K562 (cell line): Measurements from ENCODE around the gene DNPEP. TPM values are rescaled to one million over a fixed set of nuclear protein-coding genes. Genes with fewer than 3 reads are reported as not detected.

Source experiments
- ATAC-seq: fragments of 200-7000 bp; cut with Tn5 transposase; 3 replicates; pipeline ENCODE4 v1.9.1; 2020; ENCODE audit warnings: moderate library complexity
- BruUV-seq: library from RNA; stranded (reverse); fragments of 400-500 nt; replicated peaks from 2 replicates; lab custom pipeline; 2021; lab: Mats Ljungman, UMichigan
- CTCF ChIA-PET: fragments of 300-600 bp; formaldehyde crosslinking; extraction: SDS; loops from one replicate; lab custom pipeline; 2021; ENCODE audit warnings: low intra/inter-chr PET ratio; lab: Yijun Ruan, JAX
- POLR2A ChIA-PET: fragments of 300-600, 350-650 bp; sonication (Branson Sonifier 250); formaldehyde crosslinking; extraction: SDS; loops from one replicate; lab custom pipeline; 2021; ENCODE audit warnings: antibody characterized with exemption, inconsistent platforms; lab: Yijun Ruan, JAX
- DNase-seq, 4 experiments: peaks; one replicate each; pipeline versions ENCODE4 v3.0.0 to v3.0.0-alpha.2; 2011 to 2018; ENCODE audit warnings: low spot score in 3 of 4, mixed read lengths in 3 of 4; ENCODE audit errors: extremely low read depth in 1 of 4
- FAIRE-seq: peaks from 2 replicates; lab custom pipeline; 2011; peaks lifted over from hg19 to GRCh38; lab: Jason Lieb, UNC
- H2AFZ ChIP-seq: 2 replicates; pipeline ENCODE4 v1.6.0; 2011; ENCODE audit warnings: low read depth, low read length, control low read depth, inconsistent platforms
- H3K27ac ChIP-seq: fragments of 200-600 bp; 3 replicates; pipeline ENCODE4 v1.8.0; 2011; ENCODE audit warnings: low read depth, mild to moderate bottlenecking, control low read depth, inconsistent platforms, low read length, moderate library complexity, mixed read lengths; ENCODE audit errors: extremely low read depth
- H3K27me3 ChIP-seq, 2 experiments: fragments of 300-600 bp in 1 of 2; 2 replicates in 1 of 2; 3 replicates in 1 of 2; pipeline versions ENCODE4 v1.6.0 to v1.8.0; 2011; ENCODE audit warnings: inconsistent platforms in 2 of 2, low read length in 2 of 2, mild to moderate bottlenecking in 1 of 2, mixed read lengths in 1 of 2, moderate library complexity in 1 of 2; ENCODE audit not compliant: control insufficient read depth in 2 of 2, insufficient read depth in 2 of 2
- H3K36me3 ChIP-seq: fragments of 300-600 bp; 3 replicates; pipeline ENCODE4 v1.8.0; 2011; ENCODE audit warnings: mild to moderate bottlenecking, low read length, inconsistent platforms; ENCODE audit not compliant: control insufficient read depth, insufficient read depth
- H3K4me1 ChIP-seq, 2 experiments: fragments of 200-600 bp in 1 of 2; replicated peaks in 1 of 2; 2 replicates in 1 of 2; 3 replicates in 1 of 2; pipeline versions ENCODE4 v1.5.1 to v1.8.0; 2011; ENCODE audit warnings: inconsistent platforms in 2 of 2, low read length in 2 of 2, mild to moderate bottlenecking in 1 of 2, mixed read lengths in 1 of 2, moderate library complexity in 1 of 2; ENCODE audit not compliant: control insufficient read depth in 2 of 2, insufficient read depth in 2 of 2
- H3K4me2 ChIP-seq: 2 replicates; pipeline ENCODE4 v1.6.1; 2011; ENCODE audit warnings: low read length, control low read depth, inconsistent platforms, mixed read lengths; ENCODE audit not compliant: insufficient read depth
- H3K4me3 ChIP-seq: fragments of 200-600 bp; sonication (generic), shearing (Covaris generic); 2 replicates; pipeline ENCODE4 v1.5.1; 2016; ENCODE audit warnings: control low read depth, inconsistent platforms
- H3K79me2 ChIP-seq: fragments of 200-600 bp; 3 replicates; pipeline ENCODE4 v1.8.0; 2011; ENCODE audit warnings: low read length, inconsistent platforms; ENCODE audit not compliant: control insufficient read depth, insufficient read depth
- H3K9ac ChIP-seq, 2 experiments: 2 replicates each; pipeline versions ENCODE4 v1.6.0 to v1.6.1; 2011; ENCODE audit warnings: low read depth in 2 of 2, low read length in 2 of 2, control low read depth in 1 of 2, inconsistent platforms in 1 of 2, mild to moderate bottlenecking in 1 of 2, mixed read lengths in 1 of 2; ENCODE audit not compliant: insufficient read depth in 1 of 2
- H3K9me1 ChIP-seq: one replicate; pipeline ENCODE4 v1.6.0; 2011; ENCODE audit warnings: inconsistent platforms, mild to moderate bottlenecking, low read length, moderate library complexity; ENCODE audit not compliant: control insufficient read depth, insufficient read depth
- H3K9me3 ChIP-seq: replicated peaks from 2 replicates; pipeline ENCODE4 v1.5.1; 2011; ENCODE audit warnings: low read depth, low read length, inconsistent platforms; ENCODE audit not compliant: control insufficient read depth, insufficient read depth
- H4K20me1 ChIP-seq: replicated peaks from 2 replicates; pipeline ENCODE4 v1.6.1; 2011; ENCODE audit warnings: low read length, inconsistent platforms, mixed read lengths; ENCODE audit not compliant: control insufficient read depth, insufficient read depth
- ELF4 ChIP-seq: fragments of 450-650 bp; formaldehyde crosslinking; IDR thresholded peaks from 2 replicates; pipeline ENCODE4 v1.4.0; 2022; ENCODE audit warnings: missing genetic modification characterization
- ILK ChIP-seq: fragments of 450-650 bp; IDR thresholded peaks from 2 replicates; pipeline ENCODE4 v1.6.1; 2016; ENCODE audit warnings: missing genetic modification characterization, low read depth, mild to moderate bottlenecking, missing compliant biosample characterization, moderate library complexity, borderline replicate concordance
- RUNX1 ChIP-seq: sonication (generic); IDR thresholded peaks from 2 replicates; pipeline ENCODE4 v1.6.1; 2016; ENCODE audit warnings: antibody characterized with exemption, low read depth
- SMAD4 ChIP-seq: fragments of 250-450 bp; sonication (Bioruptor Pico); conservative IDR thresholded peaks from 2 replicates; pipeline ENCODE4 v1.8.0; 2021; ENCODE audit warnings: inconsistent platforms, mild to moderate bottlenecking, moderate library complexity
- TSC22D4 ChIP-seq: fragments of 450-650 bp; IDR thresholded peaks from 2 replicates; pipeline ENCODE4 v1.6.1; 2016; ENCODE audit warnings: missing genetic modification characterization, missing biosample characterization, control low read depth
- WGBS: fragments of 100-300 bp; shearing (Covaris generic); methylation state at CpG from one replicate; pipeline ENCODE4 v1.1.6; 2016; ENCODE audit warnings: low coverage, mixed read lengths; ENCODE audit not compliant: insufficient coverage; ENCODE audit errors: missing lambda C conversion rate; 5-methylcytosine and 5-hydroxymethylcytosine counted together
- in situ Hi-C: fragments of 300-500 bp; cut with MboI; formaldehyde crosslinking; loops from 4 replicates; pipeline ENCODE4 v1.15.0; 2018; ENCODE audit warnings: inconsistent platforms, mixed read lengths
- intact Hi-C: fragments of 100-400 bp; cut with micrococcal nuclease; formaldehyde crosslinking; loops from 2 replicates; pipeline ENCODE4 v1.14.2; 2022
- polyA plus RNA-seq, 8 experiments: library from polyadenylated mRNA; depleted of rRNA in 4 of 8; stranded (reverse) in 5 of 8; unstranded in 3 of 8; fragments of >200 nt; fragmentation: Nextera tagmentation in 2 of 8; fragmentation: Illumina TruSeq in 1 of 8; extraction: Ambion mirVana in 2 of 8; extraction: Trizol in 1 of 8; gene quantifications; 2 replicates each; pipeline versions ENCODE4 v1.2.1 to v1.2.3, GENCODE V29; 2011 to 2014; ENCODE audit warnings: inconsistent platforms in 1 of 8, missing spikeins in 1 of 8
- total RNA-seq, 7 experiments: library from RNA; depleted of rRNA in 6 of 7; stranded (reverse); fragments of >200 nt in 6 of 7; fragmentation: Illumina TruSeq in 2 of 7; extraction: Trizol in 2 of 7; gene quantifications; 2 replicates each; pipeline versions ENCODE4 v1.2.1 to v1.2.3, GENCODE V29; 2011 to 2021; ENCODE audit warnings: low replicate concordance in 1 of 7
- TF ChIP-seq, protein P1 (sequence below): fragments of 250-450 bp; sonication (Bioruptor Pico); IDR thresholded peaks from 2 replicates; pipeline ENCODE4 v1.4.0; 2020
- TF ChIP-seq, protein P2 (sequence below): fragments of 450-650 bp; formaldehyde crosslinking; IDR thresholded peaks from 2 replicates; pipeline ENCODE4 v1.4.0; 2020; ENCODE audit warnings: mild to moderate bottlenecking, moderate library complexity
- TF ChIP-seq, protein P3 (sequence below), 2 experiments: fragments of 150-350 bp in 1 of 2; IDR thresholded peaks; 2 replicates each; pipeline ENCODE4 v1.6.1; 2012 to 2016; ENCODE audit warnings: low read depth in 2 of 2, low read length in 2 of 2, mild to moderate bottlenecking in 1 of 2, moderate library complexity in 1 of 2

Gene DNPEP
- total and polyA plus RNA-seq, 9 of the 15 experiments (the other 6 are each of a cell fraction or from before 2014, with no cell fraction given) = 34.6 to 71.4 (median 45.5) TPM

DNA sequence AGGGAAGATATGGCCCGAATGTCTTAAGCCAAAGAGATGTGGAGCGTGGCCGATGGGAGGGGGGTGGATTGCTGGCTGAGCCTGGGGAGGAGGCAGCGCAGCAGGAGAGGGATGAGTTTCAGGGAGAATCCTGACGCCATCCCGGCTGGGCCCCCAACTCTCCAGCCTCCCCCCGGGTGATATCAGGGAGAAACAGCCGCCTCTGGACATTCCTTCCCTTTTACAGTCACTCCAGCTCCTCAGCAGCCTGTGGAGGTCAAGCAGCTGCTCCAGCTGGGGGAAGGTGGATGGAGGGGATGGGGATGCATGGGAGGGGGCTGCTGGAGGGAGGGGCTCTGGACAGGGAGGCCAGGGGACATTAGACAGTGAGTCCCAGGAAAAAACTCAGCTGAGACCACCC, 20.9 kb upstream of the DNPEP start (continued):
- TF ChIP-seq SMAD4 (CRISPR knock-in tag) (no peak), TSC22D4 (tag) (no peak), ELF4 (no peak), ILK (tag) (no peak)

DNA sequence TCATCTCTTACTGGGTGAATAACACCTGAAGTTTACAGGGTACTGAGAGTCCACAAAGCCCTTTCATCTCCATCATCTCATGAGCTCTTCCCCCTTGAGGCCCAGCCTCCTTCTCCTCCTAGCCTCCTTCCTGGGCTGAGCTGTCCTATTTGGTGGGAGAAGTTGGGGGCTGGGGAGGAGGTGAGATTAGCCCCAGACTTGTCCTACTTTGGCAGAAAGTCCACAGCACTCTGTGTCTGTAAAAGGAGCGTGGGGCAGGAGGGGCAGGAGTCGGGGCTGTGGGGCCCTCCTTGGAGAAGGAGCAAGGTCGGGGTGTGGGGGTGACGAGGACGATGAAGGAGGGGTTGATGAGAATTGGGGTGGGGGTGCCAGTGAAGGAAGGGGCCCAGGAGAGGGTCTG, 20.5 kb upstream of the DNPEP start:
- WGBS = 90% methylated on average over 2 of the region's 5 CpGs
- ATAC-seq (no peak), FAIRE-seq (no peak)
- TF ChIP-seq, protein P1, sequence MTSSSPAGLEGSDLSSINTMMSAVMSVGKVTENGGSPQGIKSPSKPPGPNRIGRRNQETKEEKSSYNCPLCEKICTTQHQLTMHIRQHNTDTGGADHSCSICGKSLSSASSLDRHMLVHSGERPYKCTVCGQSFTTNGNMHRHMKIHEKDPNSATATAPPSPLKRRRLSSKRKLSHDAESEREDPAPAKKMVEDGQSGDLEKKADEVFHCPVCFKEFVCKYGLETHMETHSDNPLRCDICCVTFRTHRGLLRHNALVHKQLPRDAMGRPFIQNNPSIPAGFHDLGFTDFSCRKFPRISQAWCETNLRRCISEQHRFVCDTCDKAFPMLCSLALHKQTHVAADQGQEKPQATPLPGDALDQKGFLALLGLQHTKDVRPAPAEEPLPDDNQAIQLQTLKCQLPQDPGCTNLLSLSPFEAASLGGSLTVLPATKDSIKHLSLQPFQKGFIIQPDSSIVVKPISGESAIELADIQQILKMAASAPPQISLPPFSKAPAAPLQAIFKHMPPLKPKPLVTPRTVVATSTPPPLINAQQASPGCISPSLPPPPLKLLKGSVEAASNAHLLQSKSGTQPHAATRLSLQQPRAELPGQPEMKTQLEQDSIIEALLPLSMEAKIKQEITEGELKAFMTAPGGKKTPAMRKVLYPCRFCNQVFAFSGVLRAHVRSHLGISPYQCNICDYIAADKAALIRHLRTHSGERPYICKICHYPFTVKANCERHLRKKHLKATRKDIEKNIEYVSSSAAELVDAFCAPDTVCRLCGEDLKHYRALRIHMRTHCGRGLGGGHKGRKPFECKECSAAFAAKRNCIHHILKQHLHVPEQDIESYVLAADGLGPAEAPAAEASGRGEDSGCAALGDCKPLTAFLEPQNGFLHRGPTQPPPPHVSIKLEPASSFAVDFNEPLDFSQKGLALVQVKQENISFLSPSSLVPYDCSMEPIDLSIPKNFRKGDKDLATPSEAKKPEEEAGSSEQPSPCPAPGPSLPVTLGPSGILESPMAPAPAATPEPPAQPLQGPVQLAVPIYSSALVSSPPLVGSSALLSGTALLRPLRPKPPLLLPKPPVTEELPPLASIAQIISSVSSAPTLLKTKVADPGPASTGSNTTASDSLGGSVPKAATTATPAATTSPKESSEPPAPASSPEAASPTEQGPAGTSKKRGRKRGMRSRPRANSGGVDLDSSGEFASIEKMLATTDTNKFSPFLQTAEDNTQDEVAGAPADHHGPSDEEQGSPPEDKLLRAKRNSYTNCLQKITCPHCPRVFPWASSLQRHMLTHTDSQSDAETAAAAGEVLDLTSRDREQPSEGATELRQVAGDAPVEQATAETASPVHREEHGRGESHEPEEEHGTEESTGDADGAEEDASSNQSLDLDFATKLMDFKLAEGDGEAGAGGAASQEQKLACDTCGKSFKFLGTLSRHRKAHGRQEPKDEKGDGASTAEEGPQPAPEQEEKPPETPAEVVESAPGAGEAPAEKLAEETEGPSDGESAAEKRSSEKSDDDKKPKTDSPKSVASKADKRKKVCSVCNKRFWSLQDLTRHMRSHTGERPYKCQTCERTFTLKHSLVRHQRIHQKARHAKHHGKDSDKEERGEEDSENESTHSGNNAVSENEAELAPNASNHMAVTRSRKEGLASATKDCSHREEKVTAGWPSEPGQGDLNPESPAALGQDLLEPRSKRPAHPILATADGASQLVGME (CRISPR knock-in tag) = no peak
- no peak for TF ChIP-seq RUNX1
- TF ChIP-seq, protein P2, sequence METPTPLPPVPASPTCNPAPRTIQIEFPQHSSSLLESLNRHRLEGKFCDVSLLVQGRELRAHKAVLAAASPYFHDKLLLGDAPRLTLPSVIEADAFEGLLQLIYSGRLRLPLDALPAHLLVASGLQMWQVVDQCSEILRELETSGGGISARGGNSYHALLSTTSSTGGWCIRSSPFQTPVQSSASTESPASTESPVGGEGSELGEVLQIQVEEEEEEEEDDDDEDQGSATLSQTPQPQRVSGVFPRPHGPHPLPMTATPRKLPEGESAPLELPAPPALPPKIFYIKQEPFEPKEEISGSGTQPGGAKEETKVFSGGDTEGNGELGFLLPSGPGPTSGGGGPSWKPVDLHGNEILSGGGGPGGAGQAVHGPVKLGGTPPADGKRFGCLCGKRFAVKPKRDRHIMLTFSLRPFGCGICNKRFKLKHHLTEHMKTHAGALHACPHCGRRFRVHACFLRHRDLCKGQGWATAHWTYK (CRISPR knock-in tag) = no peak
- TF ChIP-seq, protein P3, sequence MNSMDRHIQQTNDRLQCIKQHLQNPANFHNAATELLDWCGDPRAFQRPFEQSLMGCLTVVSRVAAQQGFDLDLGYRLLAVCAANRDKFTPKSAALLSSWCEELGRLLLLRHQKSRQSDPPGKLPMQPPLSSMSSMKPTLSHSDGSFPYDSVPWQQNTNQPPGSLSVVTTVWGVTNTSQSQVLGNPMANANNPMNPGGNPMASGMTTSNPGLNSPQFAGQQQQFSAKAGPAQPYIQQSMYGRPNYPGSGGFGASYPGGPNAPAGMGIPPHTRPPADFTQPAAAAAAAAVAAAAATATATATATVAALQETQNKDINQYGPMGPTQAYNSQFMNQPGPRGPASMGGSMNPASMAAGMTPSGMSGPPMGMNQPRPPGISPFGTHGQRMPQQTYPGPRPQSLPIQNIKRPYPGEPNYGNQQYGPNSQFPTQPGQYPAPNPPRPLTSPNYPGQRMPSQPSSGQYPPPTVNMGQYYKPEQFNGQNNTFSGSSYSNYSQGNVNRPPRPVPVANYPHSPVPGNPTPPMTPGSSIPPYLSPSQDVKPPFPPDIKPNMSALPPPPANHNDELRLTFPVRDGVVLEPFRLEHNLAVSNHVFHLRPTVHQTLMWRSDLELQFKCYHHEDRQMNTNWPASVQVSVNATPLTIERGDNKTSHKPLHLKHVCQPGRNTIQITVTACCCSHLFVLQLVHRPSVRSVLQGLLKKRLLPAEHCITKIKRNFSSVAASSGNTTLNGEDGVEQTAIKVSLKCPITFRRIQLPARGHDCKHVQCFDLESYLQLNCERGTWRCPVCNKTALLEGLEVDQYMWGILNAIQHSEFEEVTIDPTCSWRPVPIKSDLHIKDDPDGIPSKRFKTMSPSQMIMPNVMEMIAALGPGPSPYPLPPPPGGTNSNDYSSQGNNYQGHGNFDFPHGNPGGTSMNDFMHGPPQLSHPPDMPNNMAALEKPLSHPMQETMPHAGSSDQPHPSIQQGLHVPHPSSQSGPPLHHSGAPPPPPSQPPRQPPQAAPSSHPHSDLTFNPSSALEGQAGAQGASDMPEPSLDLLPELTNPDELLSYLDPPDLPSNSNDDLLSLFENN (IDR thresholded peaks at IDR 0.05; ENCODE audit: low read depth in 2 of 2, low read length in 2 of 2) = no peak

More for the DNA sequence above, 20.5 kb upstream of the DNPEP start:
- BruUV-seq = no TSS peak
- Histone ChIP-seq H4K20me1 (no peaks in the 10 kb centered on the region), H3K9ac (no peak overlapping the region), H3K4me2 (no peak overlapping the region), H3K27ac (no peak overlapping the region; the same call in 2 of the 3 replicates), H2AFZ (no peak overlapping the region), H3K4me1 (peaks cover 10 to 17% of the 10 kb centered on the region in 2 experiments; a peak in 4 of 5 replicates), H3K27me3 (no peaks in the 10 kb centered on the region), H3K9me1 (no peaks in the 10 kb centered on the region), H3K79me2 (no peaks in the 10 kb centered on the region), H3K4me3 (no peak overlapping the region), H3K9me3 (peaks cover 2% of the 10 kb centered on the region), H3K36me3 (no peaks in the 10 kb centered on the region)
- CTCF ChIA-PET = no interaction called here
- intact Hi-C loops = no loop called here
- in situ Hi-C loops = loop anchor here (5.0 kb wide), 1 partner anchor 124 kb away; no protein-coding TSS in a partner anchor
- POLR2A ChIA-PET = interaction anchor here (0.5 to 0.6 kb wide), 3 partner anchors 65 to 157 kb away, joined by 3 to 4 read pairs (median 3); no protein-coding TSS in a partner anchor
- no peak for DNase-seq
